ENCODE results near the gene HDAC4. TPM values are rescaled to one million over a fixed set of nuclear protein-coding genes. Genes with fewer than 3 reads are reported as not detected.
A peak's percentile ranks its signal among the peaks of the same experiment; 100 is the strongest.

The HDAC4 gene
- total and polyA plus RNA-seq, 7 donors = 7.9 to 329 (median 129) TPM

DNA sequence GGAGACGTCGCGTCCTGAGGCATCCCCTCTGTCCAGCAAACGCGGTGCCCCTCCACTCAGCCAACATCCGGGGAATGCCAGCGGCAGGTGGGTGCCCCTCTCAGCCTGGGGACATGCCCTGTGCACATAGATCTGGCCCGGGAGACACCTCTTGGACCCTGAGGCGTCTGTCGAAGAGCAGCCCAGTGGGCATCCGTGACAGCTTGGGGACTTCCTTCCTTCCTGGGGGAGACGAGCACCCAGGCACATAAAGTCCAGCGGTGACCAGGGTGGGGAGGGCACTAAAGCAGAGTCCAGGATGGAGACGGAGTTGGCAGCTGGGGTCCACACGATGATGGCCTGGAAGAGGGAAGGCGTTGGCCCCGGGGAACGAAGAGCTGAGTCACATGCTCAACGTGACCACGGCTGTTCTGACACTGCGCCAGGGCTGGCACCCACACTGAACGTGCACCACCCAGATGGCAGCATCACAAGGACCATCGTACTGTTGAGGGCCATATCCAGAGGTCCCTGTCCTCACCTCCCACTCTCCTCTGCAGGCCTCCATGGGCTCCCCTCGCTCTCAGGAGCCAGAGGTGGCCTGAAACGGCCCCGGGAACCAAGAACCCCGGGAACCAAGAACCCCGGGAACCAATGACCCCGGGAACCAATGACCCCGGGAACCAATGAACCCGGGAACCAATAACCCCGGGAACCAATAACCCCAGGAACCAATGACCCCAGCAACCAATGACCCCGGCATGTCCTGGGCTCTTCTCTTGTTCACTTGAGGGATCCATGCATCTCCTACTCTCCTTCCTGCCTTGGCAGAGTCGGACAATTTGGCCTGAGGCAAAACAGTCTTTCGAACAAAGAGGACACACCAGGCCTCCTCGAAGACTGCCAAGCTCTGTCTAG lies 22.6 kb downstream of the HDAC4 start:
- Histone ChIP-seq H3K4me3 (no peak overlapping the region), H3K36me3 (ENCODE audit: insufficient read depth in 1 of 2, low read depth in 1 of 2) (no peaks in the 10 kb centered on the region), H3K27ac (no peak overlapping the region), H3K27me3 (ENCODE audit: insufficient read depth in 3 of 3, low read length in 2 of 3) (no peaks in the 10 kb centered on the region), H3K9me3 (no peaks in the 10 kb centered on the region), H3K4me1 (peaks cover 5% of the 10 kb centered on the region)
- intact Hi-C loops (cut with DNase I) = no loop called here
- DNase-seq (peak in 1 of 2 donors; percentile 64), ATAC-seq (peak in 2 of 4 donors; percentile 52 to 63)
- no peak for TF ChIP-seq CTCF (IDR thresholded peaks at IDR 0.05)
- WGBS, 3 donors = 74 to 83% (median 77%) methylated on average over 35 to 36 of the region's 36 CpGs

GRCh38 chr2:239377591-239377990 lies 23.2 kb downstream of the HDAC4 start:
- TF ChIP-seq CTCF (IDR thresholded peaks at IDR 0.05) = no peak
- H3K4me3 ChIP-seq = no peak overlapping the region
- H3K4me1 ChIP-seq = peaks cover 5% of the 10 kb centered on the region
- H3K27me3 ChIP-seq (ENCODE audit: insufficient read depth in 3 of 3, low read length in 2 of 3) = no peaks in the 10 kb centered on the region
- WGBS, 3 donors = 92 to 95% (median 94%) methylated on average over 10 of the region's 10 CpGs
- intact Hi-C loops (cut with DNase I) = no loop called here
- H3K9me3 ChIP-seq = no peaks in the 10 kb centered on the region
- ATAC-seq (no peak), DNase-seq (peak in 1 of 2 donors; percentile 28)
- H3K27ac ChIP-seq = no peak overlapping the region
- H3K36me3 ChIP-seq (ENCODE audit: insufficient read depth in 1 of 2, low read depth in 1 of 2) = no peaks in the 10 kb centered on the region

GRCh38 chr2:239376942-239377531 lies 23.8 kb downstream of the HDAC4 start:
- no peak for TF ChIP-seq CTCF (IDR thresholded peaks at IDR 0.05)
- intact Hi-C loops (cut with DNase I) = no loop called here

DNA sequence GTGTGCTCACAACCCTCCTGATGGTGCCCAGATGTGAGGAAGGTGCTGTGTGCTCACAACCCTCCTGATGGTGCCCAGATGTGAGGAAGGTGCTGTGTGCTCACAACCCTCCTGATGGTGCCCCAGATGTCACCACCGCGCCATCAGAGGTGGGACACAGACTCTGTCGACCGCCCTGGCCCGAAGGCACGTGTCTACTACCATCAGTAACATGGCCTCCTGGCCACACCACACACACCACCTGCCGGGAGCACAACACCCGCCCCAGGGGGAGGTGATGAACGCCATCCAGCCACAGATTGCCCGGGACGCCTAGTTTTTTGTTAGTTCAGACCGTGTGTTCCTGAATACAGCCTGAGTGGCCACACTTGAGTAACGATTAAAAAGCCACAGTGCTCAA lies 24.5 kb downstream of the HDAC4 start:
- H3K4me3 ChIP-seq = no peak overlapping the region
- peak in 1 of 2 donors; percentile 29 for DNase-seq
- no peaks in the 10 kb centered on the region for H3K9me3 ChIP-seq
- WGBS, 3 donors = 89 to 94% (median 92%) methylated on average over 13 of the region's 13 CpGs
- H3K27ac ChIP-seq = no peak overlapping the region
- H3K36me3 ChIP-seq (ENCODE audit: insufficient read depth in 1 of 2, low read depth in 1 of 2) = no peaks in the 10 kb centered on the region
- TF ChIP-seq CTCF (IDR thresholded peaks at IDR 0.05) = no peak
- H3K4me1 ChIP-seq = no peaks in the 10 kb centered on the region
- ATAC-seq = no peak
- H3K27me3 ChIP-seq (ENCODE audit: insufficient read depth in 3 of 3, low read length in 2 of 3) = no peaks in the 10 kb centered on the region
- intact Hi-C loops (cut with DNase I) = no loop called here

More at GRCh38 chr2:239376942-239377531, 23.8 kb downstream of the HDAC4 start:
- DNase-seq = peak in 1 of 2 donors; percentile 36
- H3K36me3 ChIP-seq (ENCODE audit: insufficient read depth in 1 of 2, low read depth in 1 of 2) = no peaks in the 10 kb centered on the region
- no peaks in the 10 kb centered on the region for H3K27me3 ChIP-seq (ENCODE audit: insufficient read depth in 3 of 3, low read length in 2 of 3)
- no peaks in the 10 kb centered on the region for H3K9me3 ChIP-seq
- peak in 1 of 4 donors; percentile 11 for ATAC-seq
- no peak overlapping the region for H3K27ac ChIP-seq
- no peak overlapping the region for H3K4me3 ChIP-seq
- peaks cover 5% of the 10 kb centered on the region for H3K4me1 ChIP-seq
- WGBS, 3 donors = 90 to 94% (median 94%) methylated on average over 21 of the region's 21 CpGs

Measured in psoas muscle (tissue), 8 donors.